HG02884 (cell line): ENCODE data around the gene POLA1.

Source experiments
- ATAC-seq: cut with Tn5 transposase; IDR thresholded peaks from one replicate; pipeline ENCODE4 v1.9.1; 2021; ENCODE audit warnings: mild to moderate bottlenecking, moderate library complexity; ENCODE audit not compliant: unreplicated experiment

Gene POLA1

GRCh38 chrX:24682739-24683432, 10.8 kb upstream of the POLA1 start:
- ATAC-seq: no peak

GRCh38 chrX:24684048-24684447, 9.7 kb upstream of the POLA1 start:
- ATAC-seq: no peak

DNA sequence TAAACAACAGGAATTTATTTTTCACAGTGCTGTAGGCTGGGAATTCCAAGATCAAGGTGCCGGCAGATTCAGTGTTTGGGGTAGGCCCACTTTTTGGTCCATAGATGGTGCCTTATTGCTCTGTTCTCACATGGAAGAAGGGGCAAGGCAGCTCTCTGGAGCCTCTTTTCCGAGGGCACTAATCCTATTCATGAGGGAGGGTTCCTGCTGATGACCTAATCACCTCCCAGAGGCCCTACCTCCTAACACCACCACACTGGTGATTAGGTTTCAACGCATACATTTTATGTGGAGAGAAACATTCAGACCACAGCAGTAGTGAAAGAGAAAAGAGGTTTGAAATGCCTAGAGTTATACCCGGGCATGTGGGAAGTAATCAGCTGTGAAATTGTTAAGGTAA, 1.4 kb upstream of the POLA1 start:
- ATAC-seq: no peak

- no peak for ATAC-seq
Measured at GRCh38 chrX:24694825-24695224, 1.1 kb downstream of the POLA1 start.

GRCh38 chrX:24696294-24696693, 2.6 kb downstream of the POLA1 start:
- no peak for ATAC-seq

DNA sequence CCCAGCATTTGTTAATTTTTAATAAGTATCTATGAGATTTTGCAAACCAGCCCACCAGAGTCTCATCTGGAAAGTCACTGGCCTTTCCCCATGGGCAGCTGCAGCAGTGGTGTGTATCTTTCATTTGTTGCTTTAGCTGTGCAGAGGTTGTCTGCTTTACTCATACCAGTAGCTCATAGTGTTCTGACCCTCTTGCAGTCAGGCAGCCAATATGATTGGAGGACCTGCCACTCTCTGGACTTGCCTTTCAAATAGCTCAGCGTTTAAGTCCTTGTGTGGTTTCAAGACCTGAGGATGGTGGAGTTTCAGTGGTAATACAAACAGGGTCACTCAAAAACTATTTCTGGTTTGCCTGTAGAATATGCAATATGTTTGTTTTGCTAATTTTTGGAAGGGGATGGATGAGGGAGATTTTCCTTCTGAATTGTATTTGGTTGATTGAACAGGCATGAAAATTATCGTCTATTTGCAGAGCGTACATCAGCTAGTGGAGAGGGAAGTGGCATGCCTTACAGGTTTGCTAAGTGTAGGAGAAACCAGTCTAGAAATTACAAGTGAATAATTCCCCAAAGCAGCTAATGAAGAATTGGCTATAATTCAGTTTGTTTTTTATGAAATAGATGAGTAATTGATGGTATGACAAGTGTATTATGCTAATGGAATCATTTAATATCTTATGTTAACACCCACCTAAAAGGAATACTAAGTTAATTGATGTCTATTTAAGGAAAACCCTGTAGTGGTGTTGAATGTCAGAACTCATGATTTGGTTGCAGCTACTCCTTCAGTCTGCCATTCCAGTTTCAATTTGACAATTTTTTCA, 8.9 kb downstream of the POLA1 start:
- ATAC-seq: peak; percentile 98

DNA sequence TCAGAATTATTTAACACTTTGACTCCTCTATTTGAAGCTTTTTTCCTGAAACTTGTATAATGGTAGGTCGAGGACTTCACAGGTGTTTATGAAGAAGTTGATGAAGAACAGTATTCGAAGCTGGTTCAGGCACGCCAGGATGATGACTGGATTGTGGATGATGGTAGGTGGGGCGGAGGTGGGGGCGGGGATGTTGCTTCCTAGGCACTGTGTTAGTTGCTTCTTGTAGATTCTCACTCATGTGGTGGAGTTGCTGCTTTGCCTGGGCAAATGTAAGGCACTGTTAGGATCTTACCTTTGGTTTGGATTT, 9.4 kb downstream of the POLA1 start:
- ATAC-seq: no peak

DNA sequence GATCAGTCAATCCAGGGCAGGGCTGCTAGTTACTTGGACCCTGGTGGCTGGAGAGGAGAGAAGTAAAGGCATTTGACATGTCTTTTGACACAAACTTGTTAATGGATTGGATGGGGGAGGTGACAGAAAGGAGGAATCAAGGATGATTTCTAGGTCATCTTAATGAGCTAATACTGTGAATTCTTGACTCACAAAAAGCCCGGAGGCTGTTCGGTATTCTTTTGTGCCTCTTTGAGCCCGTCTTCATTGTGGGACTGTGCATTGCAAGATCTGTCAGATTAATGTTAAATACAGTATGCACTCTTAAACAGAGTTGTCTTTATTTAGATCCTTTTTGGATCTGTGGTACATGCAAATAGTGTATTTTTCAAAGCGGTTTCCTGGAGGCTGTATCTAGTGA, 25.1 kb downstream of the POLA1 start:
- no peak for ATAC-seq

DNA sequence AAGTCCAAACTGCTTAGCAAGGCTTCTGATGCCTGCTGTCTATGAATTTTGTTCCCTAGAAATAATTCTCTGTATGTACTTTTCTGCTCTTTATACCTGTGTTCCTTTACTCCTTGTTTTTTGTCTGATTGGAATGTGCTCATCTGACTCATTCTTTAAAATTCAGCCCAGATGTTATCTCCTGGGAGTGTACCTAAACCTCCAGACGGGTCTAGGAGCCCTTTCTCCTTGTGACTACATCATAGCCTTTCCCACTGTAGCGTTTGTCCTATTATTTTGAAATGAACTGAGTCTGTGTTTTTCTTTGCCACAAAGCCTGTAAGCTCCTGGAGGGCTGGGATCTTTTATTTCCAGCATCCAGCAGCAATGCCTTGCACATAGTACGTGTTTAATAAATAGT, 26.3 kb downstream of the POLA1 start:
- no peak for ATAC-seq

GRCh38 chrX:24728530-24728929, 34.8 kb downstream of the POLA1 start:
- ATAC-seq: no peak

GRCh38 chrX:24732766-24733500, 39.2 kb downstream of the POLA1 start:
- no peak for ATAC-seq

DNA sequence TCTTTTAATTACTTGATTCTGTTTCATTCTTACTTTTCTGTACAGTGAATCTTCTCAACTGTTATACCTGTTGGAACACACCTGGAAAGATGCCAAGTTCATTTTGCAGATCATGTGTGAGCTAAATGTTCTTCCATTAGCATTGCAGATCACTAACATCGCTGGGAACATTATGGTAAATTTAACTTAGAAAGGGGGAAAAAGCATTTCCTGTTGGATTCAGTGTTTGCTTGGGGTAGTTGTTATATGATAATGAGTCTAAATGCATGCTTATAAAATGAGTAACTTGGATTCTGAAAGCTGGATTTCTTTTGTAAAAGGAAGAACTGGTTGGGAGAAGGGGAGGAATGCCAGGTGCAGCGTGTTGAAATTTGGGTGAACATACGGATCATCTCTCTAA, 47.6 kb downstream of the POLA1 start:
- ATAC-seq: no peak

GRCh38 chrX:24748196-24748595, 54.5 kb downstream of the POLA1 start:
- no peak for ATAC-seq

- ATAC-seq: no peak
Measured at GRCh38 chrX:24759786-24760185, 66.1 kb downstream of the POLA1 start.

- ATAC-seq: no peak
Measured at GRCh38 chrX:24760363-24761000, 66.8 kb downstream of the POLA1 start.

- no peak for ATAC-seq
Measured at GRCh38 chrX:24761306-24761705, 67.6 kb downstream of the POLA1 start.

DNA sequence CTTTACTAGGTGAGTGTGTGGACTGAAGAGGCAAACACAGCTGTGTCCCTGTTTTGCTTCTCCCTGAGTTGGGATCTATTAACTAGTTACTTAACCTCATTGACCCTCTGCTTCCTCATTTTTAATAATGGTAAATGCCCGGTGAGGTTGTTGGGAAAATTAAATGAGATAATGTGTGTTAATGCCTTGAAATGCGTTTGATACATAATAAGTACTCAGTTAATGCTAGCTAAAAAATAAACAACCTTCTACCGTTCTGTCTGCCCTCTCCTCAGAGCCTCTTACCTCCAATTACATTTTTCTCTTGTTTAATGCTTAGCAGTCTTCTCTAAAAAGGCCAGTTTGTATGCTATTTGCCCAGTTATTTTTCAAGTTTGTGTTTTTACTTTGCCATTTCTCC, 70.3 kb downstream of the POLA1 start:
- no peak for ATAC-seq

DNA sequence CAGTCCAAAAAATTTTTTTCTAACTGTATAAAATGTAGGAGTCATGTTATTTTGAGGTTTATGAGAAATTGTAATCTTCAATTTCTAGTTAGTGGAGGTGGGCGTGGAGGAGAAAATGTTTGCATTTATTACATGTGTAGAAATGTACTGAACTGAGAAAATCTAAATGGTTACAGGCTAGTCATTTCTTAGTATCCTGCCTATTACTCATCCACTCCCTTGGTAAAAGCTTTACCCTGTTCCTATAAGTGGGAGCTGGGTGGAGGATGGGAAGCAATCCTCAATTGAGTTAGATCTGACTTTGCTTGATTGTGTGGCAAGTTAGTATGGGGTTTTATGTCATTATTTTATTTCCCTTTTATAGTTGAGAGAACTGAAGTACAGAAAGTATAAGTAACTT, 73.8 kb downstream of the POLA1 start:
- ATAC-seq: no peak

DNA sequence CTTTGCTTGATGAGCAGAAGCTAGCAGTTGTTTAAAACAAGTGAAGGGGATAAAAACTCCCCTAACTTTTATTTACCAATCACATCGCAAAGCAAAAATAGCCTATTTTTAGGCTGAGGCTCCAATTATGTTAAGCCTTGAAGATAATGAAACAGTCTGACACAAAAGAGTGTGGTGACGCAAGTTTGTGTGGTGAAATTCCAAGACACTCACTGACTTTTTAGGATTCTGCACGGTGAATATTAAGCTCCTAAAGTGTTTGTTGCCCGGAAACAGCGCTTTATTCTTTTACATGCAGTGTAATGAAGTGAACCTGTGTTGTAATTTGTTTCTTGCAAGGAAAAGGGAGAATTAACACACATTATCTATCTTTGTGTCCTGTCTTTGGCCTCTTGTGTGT, 74.8 kb downstream of the POLA1 start:
- no peak for ATAC-seq

GRCh38 chrX:24774650-24775049, 80.9 kb downstream of the POLA1 start:
- no peak for ATAC-seq

- no peak for ATAC-seq
Measured at GRCh38 chrX:24775891-24776290, 82.2 kb downstream of the POLA1 start.

GRCh38 chrX:24777660-24778059, 83.9 kb downstream of the POLA1 start:
- peak; percentile 97 for ATAC-seq
